Gastrocnemius medialis (tissue), 4 donors: Measurements from ENCODE around the gene PPM1E.

ENCODE experiments used
- CTCF ChIP-seq, 5 experiments: fragments of 450-650 bp in 3 of 5; fragments of 200-600 bp in 2 of 5; sonication (generic) in 2 of 5; IDR thresholded peaks in 4 of 5; conservative IDR thresholded peaks in 1 of 5; 1 replicate in 4 of 5; 2 replicates in 1 of 5; pipeline ENCODE4 v1.5.1; 2016 to 2019; ENCODE audit warnings: antibody characterized with exemption in 5 of 5, mild to moderate bottlenecking in 3 of 5, moderate library complexity in 3 of 5
- POLR2A ChIP-seq, 2 donors: fragments of 450-650 bp; IDR thresholded peaks; one replicate each; pipeline ENCODE4 v1.6.1; 2017; ENCODE audit warnings: antibody characterized with exemption in 2 of 2, mild to moderate bottlenecking in 2 of 2, moderate library complexity in 2 of 2

GRCh38 chr17:58756246-58757161 is 850 bp downstream of the PPM1E start:
- TF ChIP-seq CTCF (IDR thresholded peaks at IDR 0.05 in 4 of 5, conservative IDR thresholded peaks at IDR 0.05 in 1 of 5) (no peak), POLR2A (IDR thresholded peaks at IDR 0.05) (no peak)
